Fibroblast of the aortic adventitia (primary cell): ENCODE results near the gene HNRNPR. TPM values are rescaled to one million over a fixed set of nuclear protein-coding genes. Genes with fewer than 3 reads are reported as not detected.
"Not testable (repeated sequence)": the region's sequence is repeated elsewhere in the genome, so short reads cannot be mapped to it uniquely, and the experiment has no call there.

Source experiments
- DNase-seq: peaks from one replicate; pipeline ENCODE4 v3.0.0-alpha.2; 2010; ENCODE audit warnings: low read depth
- H3K4me3 ChIP-seq: 2 replicates; pipeline ENCODE4 v1.5.1; 2011; ENCODE audit warnings: low read depth, mild to moderate bottlenecking, control low read depth, low read length, moderate library complexity
- total RNA-seq: library from RNA; depleted of rRNA; stranded (reverse); fragments of >200 nt; gene quantifications from 2 replicates; pipeline ENCODE4 v1.2.3, GENCODE V29; 2012; ENCODE audit warnings: low replicate concordance
- TF ChIP-seq, protein P1 (sequence below): IDR thresholded peaks from 2 replicates; pipeline ENCODE4 v1.5.1; 2011; ENCODE audit warnings: mild to moderate bottlenecking, low read length, control low read depth, inconsistent platforms; ENCODE audit not compliant: insufficient read depth

Gene HNRNPR
- total RNA-seq, 1 donor, result 83.4 TPM

DNA sequence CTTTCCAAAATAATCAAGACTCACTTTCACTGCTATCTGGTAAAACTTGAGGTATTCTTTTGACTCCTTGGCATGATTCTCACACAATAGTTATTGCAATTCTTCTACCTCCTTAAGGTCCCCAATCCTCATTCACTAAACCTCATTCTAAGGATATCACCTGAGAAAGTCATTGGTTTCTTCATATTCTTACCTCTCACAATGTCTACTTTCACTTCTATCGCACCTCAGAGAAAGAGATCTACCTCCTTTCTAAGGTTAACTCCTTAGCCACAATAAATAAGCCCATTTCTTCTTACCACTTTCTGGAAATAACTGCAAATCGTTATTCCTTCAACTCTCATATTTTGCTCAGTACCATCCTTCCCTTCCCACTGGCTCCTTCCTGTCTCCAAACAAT, 18.7 kb downstream of the HNRNPR start:
- no peak overlapping the region for H3K4me3 ChIP-seq
- TF ChIP-seq, protein P1, sequence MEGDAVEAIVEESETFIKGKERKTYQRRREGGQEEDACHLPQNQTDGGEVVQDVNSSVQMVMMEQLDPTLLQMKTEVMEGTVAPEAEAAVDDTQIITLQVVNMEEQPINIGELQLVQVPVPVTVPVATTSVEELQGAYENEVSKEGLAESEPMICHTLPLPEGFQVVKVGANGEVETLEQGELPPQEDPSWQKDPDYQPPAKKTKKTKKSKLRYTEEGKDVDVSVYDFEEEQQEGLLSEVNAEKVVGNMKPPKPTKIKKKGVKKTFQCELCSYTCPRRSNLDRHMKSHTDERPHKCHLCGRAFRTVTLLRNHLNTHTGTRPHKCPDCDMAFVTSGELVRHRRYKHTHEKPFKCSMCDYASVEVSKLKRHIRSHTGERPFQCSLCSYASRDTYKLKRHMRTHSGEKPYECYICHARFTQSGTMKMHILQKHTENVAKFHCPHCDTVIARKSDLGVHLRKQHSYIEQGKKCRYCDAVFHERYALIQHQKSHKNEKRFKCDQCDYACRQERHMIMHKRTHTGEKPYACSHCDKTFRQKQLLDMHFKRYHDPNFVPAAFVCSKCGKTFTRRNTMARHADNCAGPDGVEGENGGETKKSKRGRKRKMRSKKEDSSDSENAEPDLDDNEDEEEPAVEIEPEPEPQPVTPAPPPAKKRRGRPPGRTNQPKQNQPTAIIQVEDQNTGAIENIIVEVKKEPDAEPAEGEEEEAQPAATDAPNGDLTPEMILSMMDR, result no peak
- no peak for DNase-seq

DNA sequence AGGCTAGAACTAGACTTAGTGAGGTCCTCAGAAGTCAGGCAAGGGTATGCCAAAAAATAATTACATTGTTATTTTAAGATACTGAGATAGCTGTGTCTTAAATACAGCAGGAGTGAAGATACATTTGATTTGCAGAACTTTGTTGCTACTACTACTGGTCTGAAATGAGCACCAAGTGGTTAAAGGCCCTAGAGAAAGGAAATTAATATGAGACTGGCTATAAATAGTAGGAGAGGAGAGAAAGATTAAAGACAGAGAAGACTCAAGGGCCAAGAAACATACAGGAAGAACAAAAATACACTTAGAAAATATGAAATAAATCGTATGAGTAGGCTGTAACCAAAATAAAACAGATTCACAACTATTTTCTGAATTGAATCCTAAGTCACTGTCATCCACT, 21.3 kb downstream of the HNRNPR start:
- H3K4me3 ChIP-seq, result no peak overlapping the region
- no peak for DNase-seq
- TF ChIP-seq, protein P1, result no peak

DNA sequence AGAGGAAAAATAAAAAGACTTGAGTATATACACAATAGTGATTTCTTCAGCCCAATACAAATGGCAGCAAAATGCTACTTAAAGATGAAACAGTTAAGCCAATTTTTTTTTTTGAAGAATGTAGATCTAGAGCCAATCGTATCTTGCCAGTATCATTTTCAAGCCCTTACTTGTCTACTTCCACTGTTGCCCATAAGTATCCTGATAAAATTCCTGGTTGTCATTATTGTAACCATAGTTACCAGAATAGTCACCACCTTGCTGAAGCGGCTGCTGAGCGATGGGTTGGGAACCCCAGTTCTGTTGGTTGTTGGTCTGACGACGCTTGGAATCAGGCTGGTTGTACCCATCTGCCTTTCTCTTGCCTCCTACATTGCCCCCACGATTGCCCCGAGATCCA, 33.8 kb downstream of the HNRNPR start:
- not testable (repeated sequence) for DNase-seq, H3K4me3 ChIP-seq

DNA sequence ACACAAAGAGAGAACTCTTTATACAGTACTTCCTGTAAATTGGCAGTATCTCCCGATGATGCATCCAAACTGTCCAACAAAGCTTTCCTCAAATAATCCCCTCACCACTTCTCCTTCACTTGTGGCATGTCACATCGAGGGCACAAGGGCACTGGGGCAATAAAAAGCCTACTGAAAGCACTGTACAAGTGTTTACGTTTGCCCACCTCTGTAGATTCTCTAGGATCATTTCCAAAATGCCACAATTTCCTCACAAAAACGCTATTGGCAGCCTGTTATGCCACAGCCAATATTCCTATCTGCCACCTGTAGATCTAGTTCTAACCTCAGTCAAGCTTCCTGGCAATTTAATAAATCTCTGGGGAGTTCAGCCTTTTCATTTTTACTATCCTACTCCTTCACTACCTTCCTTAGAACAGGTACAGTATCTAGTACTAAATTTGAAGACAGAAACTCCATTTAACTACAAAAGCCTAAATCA, 39.9 kb downstream of the HNRNPR start:
- TF ChIP-seq, protein P1, result no peak
- H3K4me3 ChIP-seq, result no peak overlapping the region
- no peak for DNase-seq

DNA sequence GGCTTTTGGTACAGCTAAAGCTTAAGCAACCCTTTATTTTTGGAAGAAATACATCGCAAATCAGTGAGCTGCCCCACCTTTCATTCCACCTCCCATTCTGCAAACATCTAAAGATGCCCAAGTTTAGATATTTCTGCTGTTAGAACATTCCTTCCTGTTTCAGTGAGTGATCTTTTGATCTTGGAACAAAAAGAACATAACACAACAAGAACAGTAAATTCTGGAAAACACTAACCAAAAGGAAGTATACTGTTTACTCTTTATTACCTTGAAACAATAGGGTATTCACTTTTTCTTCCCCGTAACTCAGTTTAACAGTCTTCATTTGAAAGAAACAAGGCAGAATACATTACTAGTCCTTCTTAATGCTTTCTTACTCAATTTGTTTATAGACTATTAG, 40.6 kb downstream of the HNRNPR start:
- H3K4me3 ChIP-seq, result no peak overlapping the region
- no peak for DNase-seq

DNA sequence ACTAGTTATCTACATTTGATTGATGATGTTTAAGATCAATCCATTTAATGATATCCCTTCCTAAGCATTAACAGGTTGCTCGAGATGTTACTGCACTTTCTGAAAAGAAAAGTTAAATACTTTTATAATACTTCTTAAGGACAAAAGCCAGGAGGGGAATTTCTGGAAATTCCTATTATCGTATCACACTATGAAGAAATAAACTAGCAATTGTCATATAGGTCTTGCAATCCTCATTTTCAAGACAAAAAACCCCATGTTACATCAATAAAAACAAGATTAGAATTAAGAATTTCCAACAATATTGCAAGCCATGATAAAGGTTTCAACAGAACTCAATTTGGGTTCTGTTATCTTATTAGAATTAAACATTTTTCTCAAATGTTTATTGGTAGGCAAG, 47.2 kb downstream of the HNRNPR start:
- TF ChIP-seq, protein P1, result no peak
- no peak for DNase-seq
- H3K4me3 ChIP-seq, result no peak overlapping the region

More for the DNA sequence above, 40.6 kb downstream of the HNRNPR start:
- TF ChIP-seq, protein P1, result no peak

DNA sequence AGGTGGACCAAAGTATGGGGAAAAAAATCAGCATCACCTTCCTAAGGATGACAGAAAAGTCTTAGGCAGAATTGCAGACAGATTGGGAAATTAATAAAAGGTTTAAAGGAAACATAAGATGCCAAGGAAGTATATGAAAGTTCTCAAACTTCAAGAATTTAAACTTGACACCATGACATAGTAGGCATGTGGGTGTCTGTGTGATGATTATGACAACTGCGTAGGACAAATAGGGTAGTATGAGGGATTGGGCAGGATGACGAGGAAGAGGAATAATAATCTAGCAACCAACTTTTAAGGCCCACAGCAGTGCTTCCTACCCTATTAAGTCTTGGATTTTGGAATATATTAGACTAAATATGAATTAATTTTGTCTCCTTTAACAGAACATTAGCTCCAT, 52.4 kb downstream of the HNRNPR start:
- H3K4me3 ChIP-seq, result no peak overlapping the region
- no peak for DNase-seq
- TF ChIP-seq, protein P1, result no peak
